ENCODE data around the gene WDR82.

WDR82 gene

GRCh38 chr3:52278510-52279069 lies at the start of gene WDR82:
Gene WDR82 (minus strand): TSS chr3:52278649. CDS start chr3:52278361, 288 bp downstream.
- DNase-seq (ENCODE audit: low read depth) = peak; percentile 83

- no peak for DNase-seq (ENCODE audit: low read depth)
These were observed 49.2 kb upstream of the WDR82 start for GRCh38 chr3:52327486-52328290.

- DNase-seq (ENCODE audit: low read depth) = no peak
These were observed 48.5 kb upstream of the WDR82 start for GRCh38 chr3:52326976-52327375.

GRCh38 chr3:52325686-52326085 lies 47.2 kb upstream of the WDR82 start:
- no peak for DNase-seq (ENCODE audit: low read depth)

- no peak for DNase-seq (ENCODE audit: low read depth)
These were observed 46.2 kb upstream of the WDR82 start for GRCh38 chr3:52324676-52325075.

GRCh38 chr3:52323526-52324295 lies 45.3 kb upstream of the WDR82 start:
- DNase-seq (ENCODE audit: low read depth) = no peak

- no peak for DNase-seq (ENCODE audit: low read depth)
These were observed 44.0 kb upstream of the WDR82 start for GRCh38 chr3:52322466-52322865.

GRCh38 chr3:52321481-52321880 lies 43.0 kb upstream of the WDR82 start:
- no peak for DNase-seq (ENCODE audit: low read depth)

GRCh38 chr3:52319921-52320595 lies 41.6 kb upstream of the WDR82 start:
- no peak for DNase-seq (ENCODE audit: low read depth)

- DNase-seq (ENCODE audit: low read depth) = no peak
These were observed 39.9 kb upstream of the WDR82 start for GRCh38 chr3:52318186-52318816.

GRCh38 chr3:52317208-52318000 lies 39.0 kb upstream of the WDR82 start:
- DNase-seq (ENCODE audit: low read depth) = no peak

GRCh38 chr3:52315977-52316764 lies 37.7 kb upstream of the WDR82 start, which contains the start of gene DNAH1:
Gene DNAH1 (plus strand): TSS chr3:52316319. CDS start chr3:52322443, 6,124 bp downstream.
- DNase-seq (ENCODE audit: low read depth) = no peak

- DNase-seq (ENCODE audit: low read depth) = no peak
These were observed 36.6 kb upstream of the WDR82 start for GRCh38 chr3:52315006-52315405.

GRCh38 chr3:52314489-52314888 lies 36.0 kb upstream of the WDR82 start:
- DNase-seq (ENCODE audit: low read depth) = peak; percentile 28

- DNase-seq (ENCODE audit: low read depth) = peak; percentile 28
These were observed 35.3 kb upstream of the WDR82 start for GRCh38 chr3:52313774-52314188.

GRCh38 chr3:52313188-52313773 lies 34.8 kb upstream of the WDR82 start:
- no peak for DNase-seq (ENCODE audit: low read depth)

GRCh38 chr3:52311576-52312119 lies 33.2 kb upstream of the WDR82 start:
- DNase-seq (ENCODE audit: low read depth) = no peak

- DNase-seq (ENCODE audit: low read depth) = no peak
These were observed 32.6 kb upstream of the WDR82 start for GRCh38 chr3:52310861-52311575.

- DNase-seq (ENCODE audit: low read depth) = no peak
These were observed 29.9 kb upstream of the WDR82 start for GRCh38 chr3:52308308-52308707.

Data from stromal cell of bone marrow (primary cell).